Thyroid gland (tissue), 4 donors: ENCODE measurements around the gene CAMKMT. TPM values are rescaled to one million over a fixed set of nuclear protein-coding genes. Genes with fewer than 3 reads are reported as not detected.

Experiments used
- DNase-seq, 2 donors: peaks; one replicate each; pipeline ENCODE4 v3.0.0-alpha.2; 2019
- H3K27ac ChIP-seq, 3 donors: fragments of 200-600 bp; sonication (generic); 1 replicate in 2 of 3; 2 replicates in 1 of 3; pipeline ENCODE4 v1.5.1; 2016 to 2019; ENCODE audit warnings: mild to moderate bottlenecking in 1 of 3, moderate library complexity in 1 of 3
- H3K27me3 ChIP-seq: fragments of 200-600 bp; sonication (generic); one replicate; pipeline ENCODE4 v1.5.1; 2019
- H3K36me3 ChIP-seq, 2 donors: fragments of 200-600 bp; sonication (generic); one replicate each; pipeline ENCODE4 v1.5.1; 2016 to 2019
- H3K4me1 ChIP-seq, 2 donors: fragments of 200-600 bp; sonication (generic); one replicate each; pipeline ENCODE4 v1.5.1; 2017 to 2019
- H3K4me3 ChIP-seq, 3 donors: fragments of 200-600 bp; sonication (generic); replicated peaks in 1 of 3; 1 replicate in 2 of 3; 2 replicates in 1 of 3; pipeline ENCODE4 v1.5.1; 2016; ENCODE audit warnings: mild to moderate bottlenecking in 1 of 3
- H3K9me3 ChIP-seq: fragments of 200-600 bp; sonication (generic); one replicate; pipeline ENCODE4 v1.5.1; 2017
- CTCF ChIP-seq, 6 experiments: fragments of 200-600 bp in 3 of 6; fragments of 450-650 bp in 3 of 6; sonication (generic) in 3 of 6; IDR thresholded peaks; one replicate each; pipeline ENCODE4 v1.5.1; 2016 to 2019; ENCODE audit warnings: antibody characterized with exemption in 6 of 6, mild to moderate bottlenecking in 2 of 6, inconsistent platforms in 1 of 6, moderate library complexity in 1 of 6
- POLR2A ChIP-seq, 2 donors: fragments of 450-650 bp; IDR thresholded peaks; one replicate each; pipeline ENCODE4 v1.6.1; 2017; ENCODE audit warnings: antibody characterized with exemption in 2 of 2, mild to moderate bottlenecking in 2 of 2, moderate library complexity in 1 of 2
- WGBS, 2 donors: methylation state at CpG; one replicate each; pipeline ENCODE4 v1.1.5; 2017; 5-methylcytosine and 5-hydroxymethylcytosine counted together
- intact Hi-C: fragments of 100-400 bp; cut with DNase I; formaldehyde crosslinking; loops from one replicate; pipeline ENCODE4 v1.15.1; 2023
- total RNA-seq, 4 donors: library from RNA; depleted of rRNA; stranded (reverse); fragments of >200 nt; gene quantifications; one replicate each; pipeline ENCODE4 v1.2.3, GENCODE V29; 2016

The CAMKMT gene
- total RNA-seq, 4 donors from 2014 or later, result 13.5 to 23.7 (median 17.2) TPM

DNA sequence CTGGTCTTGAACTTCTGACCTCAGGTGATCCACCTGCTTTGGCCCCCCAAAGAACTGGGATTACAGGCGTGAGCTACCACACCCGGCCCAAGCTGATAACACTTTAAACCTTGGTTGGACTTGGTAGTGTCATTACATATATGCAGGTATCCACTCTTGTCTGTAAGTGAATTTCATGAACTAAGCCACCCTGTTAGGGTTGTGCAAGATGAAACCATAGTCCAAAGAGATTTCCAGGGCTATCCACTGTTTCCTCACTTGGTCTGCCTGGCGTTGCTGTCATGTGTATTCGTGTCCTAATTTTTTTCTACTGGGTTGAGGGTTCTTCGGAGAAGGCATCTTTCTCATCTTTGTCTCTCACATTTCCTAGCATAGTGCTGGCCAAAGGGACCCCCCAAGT is 203.0 kb downstream of the CAMKMT start:
- Histone ChIP-seq H3K27me3 (no peaks in the 10 kb centered on the region), H3K36me3 (no peaks in the 10 kb centered on the region), H3K9me3 (no peaks in the 10 kb centered on the region), H3K4me3 (no peak overlapping the region), H3K27ac (no peak overlapping the region), H3K4me1 (no peaks in the 10 kb centered on the region)
- intact Hi-C loops, result no loop called here
- 94 to 99% methylated on average over 5 of the region's 5 CpGs for WGBS, 2 donors
- DNase-seq, result no peak
- no peak for TF ChIP-seq POLR2A (IDR thresholded peaks at IDR 0.05)

DNA sequence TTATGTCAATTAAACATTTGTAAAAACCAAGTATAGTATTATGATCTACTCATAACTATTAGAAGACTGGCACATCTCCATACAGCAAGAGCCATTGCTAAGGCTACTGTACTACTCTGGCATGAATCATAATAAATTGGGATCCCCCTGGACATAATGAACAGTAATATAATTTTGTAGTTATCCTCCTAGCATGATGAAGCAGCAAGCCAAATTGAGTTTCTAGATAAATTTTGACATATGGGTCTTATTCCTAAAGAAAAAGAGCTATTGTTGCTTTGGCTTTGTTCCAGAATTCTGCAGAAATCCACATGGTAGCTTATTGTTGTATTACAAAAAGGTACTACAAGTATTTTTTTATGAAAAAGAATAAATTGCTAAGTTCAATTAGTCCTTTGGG is 204.3 kb downstream of the CAMKMT start:
- no peak for TF ChIP-seq POLR2A (IDR thresholded peaks at IDR 0.05)
- TF ChIP-seq CTCF (IDR thresholded peaks at IDR 0.05), result no peak
- Histone ChIP-seq H3K9me3 (no peaks in the 10 kb centered on the region), H3K36me3 (no peaks in the 10 kb centered on the region), H3K27ac (no peak overlapping the region), H3K4me1 (no peaks in the 10 kb centered on the region), H3K4me3 (no peak overlapping the region), H3K27me3 (no peaks in the 10 kb centered on the region)
- intact Hi-C loops, result no loop called here
- DNase-seq, result no peak

DNA sequence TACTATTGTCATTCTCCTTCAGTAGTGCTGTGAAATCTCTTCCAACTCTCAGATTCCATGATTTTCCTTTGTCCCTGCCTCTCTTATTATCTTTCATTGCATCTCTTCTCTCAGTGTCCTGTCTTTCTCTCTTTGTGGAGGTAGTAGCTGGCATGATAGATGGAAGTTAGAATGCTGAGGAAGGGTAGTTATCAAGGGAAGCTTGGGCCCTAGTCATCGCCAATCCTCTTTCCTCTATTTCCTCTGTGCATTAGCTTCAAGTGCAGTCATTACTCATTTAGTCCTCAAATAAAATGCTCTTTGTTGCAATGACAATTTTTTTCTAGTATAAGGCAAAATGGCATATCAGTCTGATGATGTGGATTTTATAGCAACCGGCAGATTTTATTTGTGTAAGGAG is 207.7 kb downstream of the CAMKMT start:
- WGBS, 2 donors, result 93 to 97% methylated on average over 2 of the region's 2 CpGs
- Histone ChIP-seq H3K4me1 (no peaks in the 10 kb centered on the region), H3K36me3 (no peaks in the 10 kb centered on the region), H3K4me3 (no peak overlapping the region), H3K27me3 (no peaks in the 10 kb centered on the region), H3K9me3 (no peaks in the 10 kb centered on the region), H3K27ac (no peak overlapping the region)
- DNase-seq, result no peak
- TF ChIP-seq CTCF (IDR thresholded peaks at IDR 0.05) (no peak), POLR2A (IDR thresholded peaks at IDR 0.05) (no peak)
- intact Hi-C loops, result no loop called here

DNA sequence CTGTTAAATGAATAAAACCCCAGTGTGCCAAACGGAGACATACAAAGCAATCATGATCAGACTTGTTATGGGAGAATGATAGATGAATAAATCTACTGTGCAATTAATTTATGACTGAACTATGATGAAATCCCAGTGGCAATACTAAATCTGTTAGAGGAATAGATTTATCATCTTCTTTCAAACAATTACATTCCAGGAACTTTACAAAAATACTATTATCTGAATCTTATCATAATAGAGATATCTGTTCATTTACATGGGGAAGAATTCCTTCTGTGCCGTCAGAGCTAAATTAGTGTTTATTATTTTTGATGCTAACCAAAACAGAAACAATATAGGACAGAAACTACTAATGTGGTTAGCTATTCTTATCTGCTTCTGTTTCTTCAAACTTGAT is 208.5 kb downstream of the CAMKMT start:
- WGBS, 2 donors, result 90 to 94% methylated on average over 2 of the region's 2 CpGs
- Histone ChIP-seq H3K4me1 (no peaks in the 10 kb centered on the region), H3K4me3 (no peak overlapping the region), H3K27ac (no peak overlapping the region), H3K27me3 (no peaks in the 10 kb centered on the region), H3K9me3 (no peaks in the 10 kb centered on the region), H3K36me3 (no peaks in the 10 kb centered on the region)
- DNase-seq, result no peak
- no peak for TF ChIP-seq CTCF (IDR thresholded peaks at IDR 0.05)
- TF ChIP-seq POLR2A (IDR thresholded peaks at IDR 0.05), result no peak
- intact Hi-C loops, result no loop called here

DNA sequence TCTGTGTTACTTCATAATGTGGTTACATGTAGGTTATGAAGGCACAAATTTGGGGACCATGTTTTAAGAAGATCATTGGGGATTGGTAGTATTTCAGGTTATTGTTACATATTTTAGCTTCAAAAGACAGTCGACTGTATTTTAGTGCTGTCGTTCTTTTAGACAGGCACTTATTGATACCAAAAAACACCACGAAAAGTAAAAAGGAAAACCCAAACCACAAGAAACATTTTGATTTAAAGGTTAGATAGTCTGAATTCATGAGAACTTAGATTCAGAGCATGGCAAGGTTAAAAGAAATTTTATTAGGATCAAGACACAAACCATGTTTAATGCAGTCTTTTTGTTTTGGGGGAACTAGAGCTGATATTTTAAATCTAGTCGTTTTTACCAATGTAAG is 209.0 kb downstream of the CAMKMT start:
- no peak for DNase-seq
- WGBS, 2 donors, result 85 to 90% methylated on average over 4 of the region's 4 CpGs
- Histone ChIP-seq H3K36me3 (no peaks in the 10 kb centered on the region), H3K27me3 (no peaks in the 10 kb centered on the region), H3K9me3 (no peaks in the 10 kb centered on the region), H3K4me3 (no peak overlapping the region), H3K4me1 (no peaks in the 10 kb centered on the region), H3K27ac (no peak overlapping the region)
- intact Hi-C loops, result no loop called here
- TF ChIP-seq CTCF (IDR thresholded peaks at IDR 0.05), result no peak
